Stimulated activated CD4-positive, alpha-beta T cell treated with anti-CD3 and anti-CD28 coated beads, TNF-alpha, amount 100 ng/mL, for 24 hours (primary cell): ENCODE data around the gene CYP8B1.
"Not testable (repeated sequence)": the region's sequence is repeated elsewhere in the genome, so short reads cannot be mapped to it uniquely, and the experiment has no call there.

Source experiments
- DNase-seq, 3 experiments: peaks; one replicate each; pipeline ENCODE4 v3.0.0-alpha.2; 2020; ENCODE audit warnings: low read depth in 3 of 3

CYP8B1 gene

GRCh38 chr3:42886294-42886822, 10.7 kb upstream of the CYP8B1 start:
- no peak for DNase-seq

- no peak for DNase-seq
These were observed 8.6 kb upstream of the CYP8B1 start for GRCh38 chr3:42884324-42884723.

DNA sequence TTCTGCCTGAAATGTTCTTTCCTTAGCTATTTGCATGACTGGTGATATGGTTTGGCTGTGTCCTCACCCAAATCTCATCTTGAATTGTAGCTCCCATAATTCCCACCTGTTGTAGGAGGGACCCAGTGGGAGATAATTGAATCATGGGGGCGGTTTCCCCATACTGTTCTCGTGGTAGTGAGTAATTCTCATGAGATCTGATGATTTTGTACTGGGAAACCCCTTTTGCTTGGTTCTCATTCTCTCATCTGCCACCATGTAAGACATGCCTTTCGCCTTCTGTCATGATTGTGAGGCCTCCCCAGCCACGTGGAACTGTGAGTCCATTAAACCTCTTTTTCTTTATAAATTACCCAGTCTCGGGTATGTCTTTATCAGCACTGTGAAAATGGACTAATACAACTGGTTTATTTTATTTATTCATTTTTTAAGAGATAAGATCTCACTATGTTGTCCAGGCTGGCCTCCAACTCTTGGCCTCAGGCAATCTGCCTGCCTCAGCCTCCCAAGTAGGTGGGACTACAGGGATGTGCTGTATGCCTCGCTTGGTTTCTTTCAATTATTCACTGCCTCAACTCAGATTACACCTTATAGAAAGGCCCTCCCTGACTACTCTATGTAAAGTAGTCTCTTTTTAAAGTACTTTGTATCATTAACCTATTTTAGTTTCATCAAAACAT, 7.7 kb upstream of the CYP8B1 start:
- not testable (repeated sequence) for DNase-seq

DNA sequence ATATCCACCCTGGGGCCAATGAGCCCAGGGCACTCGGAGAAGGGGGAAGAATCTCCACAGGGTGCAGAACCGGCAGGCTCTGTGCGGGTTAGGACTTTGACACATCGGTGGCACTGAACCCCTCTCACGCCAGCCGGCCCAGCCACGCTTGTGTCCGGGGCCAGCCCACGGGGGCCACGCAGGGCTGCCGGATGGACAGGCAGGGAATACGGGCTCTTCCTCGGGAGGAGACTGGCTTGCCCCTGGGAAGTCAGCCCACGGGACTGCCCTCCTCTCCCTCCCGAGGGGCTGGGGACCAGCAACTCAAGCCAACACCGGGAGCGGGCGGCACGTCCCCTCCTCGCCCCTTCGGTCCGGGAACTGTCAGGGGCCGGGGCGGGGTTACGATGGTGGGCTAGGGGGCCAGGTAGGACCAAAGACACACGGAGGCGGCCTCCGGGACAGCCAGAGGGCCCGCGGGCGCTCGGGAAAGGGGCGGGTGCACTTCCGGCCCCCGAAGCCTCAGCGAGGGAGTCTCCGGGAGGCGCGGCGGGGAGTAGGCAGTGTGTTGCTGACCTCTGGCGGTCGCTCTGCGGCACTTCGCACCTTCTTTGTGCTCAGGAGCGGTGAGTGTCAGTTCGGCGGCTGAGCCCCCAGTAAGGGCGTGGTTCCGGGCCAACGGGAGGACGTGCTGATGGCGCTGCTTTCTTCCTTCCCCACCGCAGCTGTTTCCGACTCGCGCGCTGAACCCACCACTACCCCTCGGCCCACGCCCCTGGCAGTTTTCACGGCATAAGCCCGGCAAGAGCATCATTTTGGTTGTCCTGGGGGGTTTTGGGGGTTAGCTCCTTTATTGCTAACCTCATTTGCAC, 5.1 kb upstream of the CYP8B1 start:
- peak; percentile 75 to 89 (median 77) for DNase-seq

DNA sequence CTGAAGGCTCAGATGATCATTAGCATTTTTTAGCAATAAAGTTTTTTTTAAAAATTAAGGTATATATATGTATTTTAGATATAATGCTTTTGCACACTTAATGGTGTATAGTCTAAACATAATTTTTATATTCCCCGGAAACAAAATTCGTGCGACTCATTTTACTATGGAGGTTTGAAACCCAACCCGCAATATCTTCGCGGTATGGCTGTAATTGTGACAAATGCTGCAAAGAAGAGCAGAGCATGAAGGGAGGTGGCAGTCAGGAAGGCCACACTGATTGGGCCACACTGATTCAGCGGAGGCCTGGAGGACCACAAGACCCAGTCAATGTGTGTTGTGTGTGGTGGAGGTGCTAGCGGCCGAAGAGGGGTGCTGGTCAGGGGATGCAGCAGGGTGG, 4.5 kb upstream of the CYP8B1 start:
- no peak for DNase-seq

- DNase-seq: no peak
These were observed 2.2 kb upstream of the CYP8B1 start for GRCh38 chr3:42877881-42878280.

DNA sequence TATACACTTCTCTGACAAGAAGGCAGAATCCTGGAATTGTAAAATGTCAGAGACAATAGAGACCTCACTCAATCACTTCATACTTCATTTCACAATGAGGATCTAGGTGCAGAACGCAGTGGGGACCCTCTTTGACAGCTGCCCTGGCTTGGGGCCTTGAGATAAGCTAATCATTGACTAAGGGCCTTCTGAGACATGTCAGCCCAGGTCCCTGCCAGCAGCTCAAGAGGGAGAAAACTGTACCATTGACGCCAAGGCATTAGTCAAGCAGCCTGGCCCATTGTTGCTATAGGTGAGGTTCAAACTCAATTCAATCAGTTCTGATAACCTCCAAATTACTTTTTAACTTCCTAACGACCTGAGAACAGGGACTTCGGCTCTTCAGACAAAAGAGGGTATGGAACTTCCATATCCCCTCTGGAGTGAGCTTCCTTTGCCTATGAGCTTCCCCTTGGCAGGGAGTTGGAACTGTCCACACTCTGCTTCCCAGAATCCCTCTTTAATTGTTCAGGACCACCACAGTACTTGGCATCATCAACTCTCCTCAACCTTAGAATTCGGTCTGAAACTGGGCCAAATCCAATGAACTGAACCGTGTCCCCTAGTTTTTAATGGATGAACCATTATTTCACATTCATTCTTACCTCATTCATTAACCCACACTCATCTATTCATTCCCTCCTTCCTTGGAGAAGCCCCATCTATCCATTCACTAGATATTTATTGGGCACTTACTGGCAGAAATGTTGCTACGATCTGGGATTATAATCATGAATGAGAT, 1.5 kb upstream of the CYP8B1 start:
- DNase-seq: no peak

DNA sequence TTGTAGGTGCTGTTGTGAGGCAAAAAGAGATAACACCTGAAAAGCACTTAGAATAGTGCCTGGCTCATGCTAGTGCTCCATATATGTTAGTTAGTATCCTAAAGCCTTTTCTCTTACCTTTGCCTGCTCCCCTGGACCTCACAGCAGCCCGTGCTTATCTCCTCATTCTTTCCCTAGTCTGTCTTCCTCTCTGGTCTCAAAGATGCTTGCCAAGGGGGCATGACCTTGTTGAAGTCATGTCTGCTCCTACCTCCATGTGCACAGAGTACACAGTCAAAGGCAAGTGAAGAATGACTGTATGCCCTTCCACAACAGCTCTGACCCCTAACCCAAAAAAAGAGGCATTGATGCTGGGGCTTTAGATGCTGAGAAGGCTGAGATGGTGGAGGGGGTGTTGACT, 722 bp upstream of the CYP8B1 start:
- DNase-seq: no peak

DNA sequence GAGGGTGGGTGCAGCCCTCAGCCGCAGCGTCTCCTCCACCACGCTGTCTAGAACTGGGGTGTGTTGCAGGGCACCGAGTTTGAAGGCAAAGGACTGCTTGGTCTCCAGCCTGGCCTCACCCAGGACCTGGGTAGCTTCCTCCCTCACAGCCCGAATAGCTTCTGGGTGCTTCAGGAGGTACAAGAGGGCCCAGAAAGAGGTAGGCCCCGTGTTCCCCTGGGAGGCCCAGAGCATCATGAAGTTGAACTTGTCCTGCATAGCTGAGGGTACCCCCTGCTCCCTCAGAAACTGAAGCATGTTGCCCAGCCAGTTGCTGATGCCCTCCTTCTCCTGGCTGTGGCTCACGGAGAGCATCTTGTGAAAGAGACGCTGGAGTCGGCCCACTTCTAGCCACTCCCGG, 930 bp downstream of the CYP8B1 start:
- DNase-seq: no peak

- DNase-seq: no peak
These were observed 2.3 kb downstream of the CYP8B1 start for GRCh38 chr3:42873221-42873982.

DNA sequence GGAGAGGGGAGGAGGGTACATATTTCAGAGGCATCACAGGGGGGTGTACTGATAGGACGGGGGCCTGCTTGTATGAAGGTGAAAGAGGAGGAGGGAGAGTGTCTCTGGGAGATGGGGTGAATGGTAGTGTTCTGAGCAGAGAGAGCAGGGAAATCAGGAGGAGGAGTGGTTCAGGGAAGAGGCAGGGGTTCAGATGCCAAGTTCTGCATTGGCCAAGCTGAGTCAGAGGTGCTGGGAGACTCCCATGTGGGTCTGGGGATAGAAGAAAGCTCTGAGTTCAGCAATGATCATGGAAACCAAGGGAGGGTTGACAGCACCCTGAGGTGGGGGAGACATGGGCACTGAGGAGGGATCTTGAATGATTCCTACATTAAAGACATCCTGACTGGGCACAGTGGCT, 3.0 kb downstream of the CYP8B1 start:
- DNase-seq: no peak

- no peak for DNase-seq
These were observed 4.0 kb downstream of the CYP8B1 start for GRCh38 chr3:42871592-42872196.

- no peak for DNase-seq
These were observed 6.8 kb downstream of the CYP8B1 start for GRCh38 chr3:42868841-42869240.

- DNase-seq: no peak
These were observed 8.5 kb downstream of the CYP8B1 start for GRCh38 chr3:42867138-42867537.

DNA sequence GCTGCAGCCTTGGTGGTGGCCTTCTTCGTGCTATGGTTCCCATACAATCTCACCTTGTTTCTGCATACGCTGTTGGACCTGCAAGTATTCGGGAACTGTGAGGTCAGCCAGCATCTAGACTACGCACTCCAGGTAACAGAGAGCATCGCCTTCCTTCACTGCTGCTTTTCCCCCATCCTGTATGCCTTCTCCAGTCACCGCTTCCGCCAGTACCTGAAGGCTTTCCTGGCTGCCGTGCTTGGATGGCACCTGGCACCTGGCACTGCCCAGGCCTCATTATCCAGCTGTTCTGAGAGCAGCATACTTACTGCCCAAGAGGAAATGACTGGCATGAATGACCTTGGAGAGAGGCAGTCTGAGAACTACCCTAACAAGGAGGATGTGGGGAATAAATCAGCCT, 10.4 kb downstream of the CYP8B1 start:
- no peak for DNase-seq

- DNase-seq: no peak
These were observed 11.2 kb downstream of the CYP8B1 start for GRCh38 chr3:42864321-42864950.

GRCh38 chr3:42856544-42856943, 19.1 kb downstream of the CYP8B1 start:
- no peak for DNase-seq

DNA sequence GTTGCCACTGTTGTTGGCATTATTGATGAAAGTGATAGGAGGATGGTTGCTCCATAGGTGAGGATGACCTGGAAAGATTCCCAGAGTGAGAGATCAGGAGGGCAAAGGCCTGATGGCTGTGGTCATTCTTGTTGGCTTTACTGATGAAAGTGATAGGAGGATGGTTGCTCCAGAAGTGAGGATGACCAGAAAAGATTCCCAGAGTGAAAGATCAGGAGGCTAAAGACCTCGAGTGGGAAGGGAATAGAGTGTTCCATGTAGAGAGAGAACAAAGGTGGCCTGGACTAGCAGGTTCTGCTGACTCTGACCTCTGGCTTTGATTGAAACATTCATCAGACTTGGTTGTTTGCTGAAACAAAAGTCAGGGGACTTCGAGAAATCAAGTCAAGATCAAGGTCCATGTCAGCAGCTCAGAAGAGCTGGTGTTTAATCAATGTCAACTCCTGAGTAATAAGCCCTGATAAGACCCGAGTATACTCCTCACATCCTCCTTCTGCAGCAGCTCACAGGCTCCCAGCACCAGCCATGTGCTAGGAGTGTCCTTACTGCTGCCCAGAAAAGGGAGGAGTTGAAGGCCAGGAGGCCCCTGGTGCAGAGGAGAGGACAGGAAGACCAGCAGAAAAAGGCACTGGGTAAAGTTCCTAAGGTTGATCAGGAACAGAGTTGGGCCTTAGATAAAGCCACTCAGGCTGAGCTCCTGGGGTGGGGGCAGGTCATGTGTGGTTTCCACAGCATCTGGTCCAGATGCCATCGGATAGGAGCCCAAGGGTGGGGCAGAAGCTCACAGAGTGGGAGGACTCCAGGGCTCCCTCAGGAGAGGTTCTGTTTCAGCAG, 19.9 kb downstream of the CYP8B1 start:
- DNase-seq: no peak

DNA sequence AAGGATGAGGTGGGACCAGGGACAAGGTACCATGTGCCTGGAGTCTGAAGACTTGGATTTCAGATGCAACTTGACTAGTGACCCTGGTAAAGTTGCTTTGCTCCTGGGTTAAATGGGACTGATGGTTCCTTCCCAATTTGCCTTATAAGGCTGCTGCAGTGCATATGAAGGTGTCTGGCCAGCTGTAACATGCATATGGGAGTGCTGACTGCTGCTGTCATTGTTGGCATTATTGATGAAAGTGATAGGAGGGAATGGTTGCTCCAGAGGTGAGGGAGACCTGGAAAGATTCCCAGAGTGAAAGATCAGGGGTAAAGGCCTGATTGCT, 20.5 kb downstream of the CYP8B1 start:
- DNase-seq: no peak
